PC-3 (cell line): ENCODE measurements around the gene OGA.

Experiments
- CTCF ChIP-seq: fragments of 300-600 bp; sonication (generic); conservative IDR thresholded peaks from 2 replicates; pipeline ENCODE4 v1.5.1; 2017; ENCODE audit warnings: antibody characterized with exemption, low read depth, mild to moderate bottlenecking, low read length
- EZH2 ChIP-seq: fragments of 300-600 bp; sonication (generic); IDR thresholded peaks from one replicate; pipeline ENCODE4 v1.6.1; 2017; ENCODE audit warnings: antibody characterized with exemption, mild to moderate bottlenecking, low read length; ENCODE audit not compliant: unreplicated experiment
- EZH2phosphoT487 ChIP-seq: fragments of 300-600 bp; sonication (generic); IDR thresholded peaks from 2 replicates; pipeline ENCODE4 v1.6.1; 2018; ENCODE audit warnings: mild to moderate bottlenecking, antibody characterized with exemption, low read length, borderline replicate concordance

GRCh38 chr10:101814466-101815071, 3.7 kb downstream of the OGA start:
- TF ChIP-seq CTCF: no peak
- TF ChIP-seq EZH2: no peak
- TF ChIP-seq EZH2phosphoT487: no peak
